ENCODE results near the gene MCC.

MCC gene

DNA sequence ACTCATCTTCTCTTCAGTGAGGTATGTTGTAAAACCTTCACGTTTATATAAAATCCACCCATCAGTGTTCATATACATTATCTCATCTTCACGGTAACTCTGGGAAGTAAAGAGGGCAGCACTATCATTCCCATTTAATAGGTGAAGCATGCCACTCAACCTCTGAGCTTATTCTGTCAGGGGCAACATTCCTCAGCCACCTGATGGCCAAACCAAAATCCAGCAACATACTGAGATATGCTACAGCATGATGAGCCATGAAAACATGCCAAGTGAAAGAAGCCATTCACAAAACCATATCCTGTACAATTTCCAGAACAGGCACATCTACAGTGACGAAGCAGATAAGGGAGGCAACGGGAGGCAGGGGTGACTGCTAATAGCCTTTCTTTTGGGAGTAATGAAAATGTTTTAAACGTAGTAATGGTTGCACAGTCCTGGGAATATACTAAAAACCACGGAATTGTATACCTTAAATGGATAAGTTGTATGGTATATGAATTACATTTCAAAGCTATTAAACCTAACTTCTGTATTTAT lies 220.8 kb downstream of the MCC start:
- TF ChIP-seq, protein P1, sequence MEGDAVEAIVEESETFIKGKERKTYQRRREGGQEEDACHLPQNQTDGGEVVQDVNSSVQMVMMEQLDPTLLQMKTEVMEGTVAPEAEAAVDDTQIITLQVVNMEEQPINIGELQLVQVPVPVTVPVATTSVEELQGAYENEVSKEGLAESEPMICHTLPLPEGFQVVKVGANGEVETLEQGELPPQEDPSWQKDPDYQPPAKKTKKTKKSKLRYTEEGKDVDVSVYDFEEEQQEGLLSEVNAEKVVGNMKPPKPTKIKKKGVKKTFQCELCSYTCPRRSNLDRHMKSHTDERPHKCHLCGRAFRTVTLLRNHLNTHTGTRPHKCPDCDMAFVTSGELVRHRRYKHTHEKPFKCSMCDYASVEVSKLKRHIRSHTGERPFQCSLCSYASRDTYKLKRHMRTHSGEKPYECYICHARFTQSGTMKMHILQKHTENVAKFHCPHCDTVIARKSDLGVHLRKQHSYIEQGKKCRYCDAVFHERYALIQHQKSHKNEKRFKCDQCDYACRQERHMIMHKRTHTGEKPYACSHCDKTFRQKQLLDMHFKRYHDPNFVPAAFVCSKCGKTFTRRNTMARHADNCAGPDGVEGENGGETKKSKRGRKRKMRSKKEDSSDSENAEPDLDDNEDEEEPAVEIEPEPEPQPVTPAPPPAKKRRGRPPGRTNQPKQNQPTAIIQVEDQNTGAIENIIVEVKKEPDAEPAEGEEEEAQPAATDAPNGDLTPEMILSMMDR (IDR thresholded peaks at IDR 0.05; ENCODE audit: control insufficient read depth, extremely low read depth, insufficient read depth) = no peak
- H3K4me3 ChIP-seq (ENCODE audit: low read depth, low read length) = no peak overlapping the region
- no peak for DNase-seq (ENCODE audit: low read depth)

DNA sequence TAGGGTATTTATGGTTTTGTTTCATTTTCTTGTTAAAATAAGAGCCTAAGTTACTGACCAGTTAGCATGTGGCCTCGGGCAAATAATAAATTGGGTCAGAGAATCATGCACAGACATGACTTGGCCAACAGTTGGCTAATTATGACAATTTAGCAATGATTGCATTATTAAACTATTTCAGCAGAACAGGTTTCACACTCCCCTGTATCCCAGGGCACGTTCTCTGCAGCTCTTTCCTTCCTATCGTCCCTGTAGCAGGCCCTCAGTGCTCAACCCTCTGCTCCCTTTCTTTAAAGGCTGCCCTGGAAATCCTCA lies 221.4 kb downstream of the MCC start:
- DNase-seq (ENCODE audit: low read depth) = no peak
- TF ChIP-seq, protein P1 (IDR thresholded peaks at IDR 0.05; ENCODE audit: control insufficient read depth, extremely low read depth, insufficient read depth) = no peak
- no peak overlapping the region for H3K4me3 ChIP-seq (ENCODE audit: low read depth, low read length)

DNA sequence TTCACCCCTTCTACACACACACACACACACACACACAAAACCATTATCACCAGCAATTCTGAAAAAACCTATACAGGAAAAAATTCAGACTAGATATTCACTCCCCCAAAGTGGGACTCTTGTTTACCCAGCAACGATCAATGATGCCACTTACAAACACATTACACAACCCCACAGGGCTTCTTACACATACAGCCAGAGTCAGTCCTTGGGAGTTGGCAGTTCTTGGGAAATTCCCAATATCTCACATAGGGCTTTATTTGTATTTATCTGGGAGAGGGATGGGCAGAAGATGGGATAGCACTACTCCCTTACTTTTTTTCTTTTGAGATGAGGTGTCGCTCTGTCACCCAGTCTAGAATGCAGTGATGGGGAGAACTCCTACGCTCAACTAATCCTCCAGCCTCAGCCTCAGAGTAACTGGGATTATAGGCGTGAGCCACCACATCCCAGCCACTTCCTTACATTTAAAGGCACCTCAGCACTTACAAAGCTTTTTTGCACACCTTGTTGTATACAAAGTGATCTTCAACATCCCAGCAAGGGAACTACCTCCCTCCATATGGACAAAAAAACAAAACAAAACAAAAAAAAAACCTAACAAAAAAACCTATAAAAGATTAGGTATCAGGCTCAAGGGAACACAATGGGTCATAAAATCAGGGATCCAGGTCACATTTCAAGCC lies 221.9 kb downstream of the MCC start:
- no peak overlapping the region for H3K4me3 ChIP-seq (ENCODE audit: low read depth, low read length)
- no peak for DNase-seq (ENCODE audit: low read depth)
- TF ChIP-seq, protein P1 (IDR thresholded peaks at IDR 0.05; ENCODE audit: control insufficient read depth, extremely low read depth, insufficient read depth) = no peak

DNA sequence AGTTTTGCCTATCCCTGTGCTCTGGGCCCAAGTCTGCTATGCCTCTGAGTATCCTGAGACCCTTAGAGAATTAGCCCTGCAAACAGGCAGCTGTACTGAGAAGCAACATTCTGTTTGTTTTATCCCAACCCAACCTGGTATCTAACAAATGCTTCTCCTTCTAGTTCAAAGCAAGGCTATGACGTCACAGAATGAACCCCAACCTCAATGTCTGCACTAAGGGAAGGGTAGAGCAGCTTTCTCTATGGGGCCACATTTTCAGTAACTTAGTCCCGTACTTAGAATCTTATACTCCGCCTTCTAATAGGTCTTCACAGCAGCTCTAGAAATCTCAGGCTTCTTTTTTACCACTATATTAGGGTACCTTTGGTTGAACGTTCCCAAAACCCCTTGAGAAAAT lies 223.1 kb downstream of the MCC start:
- no peak for DNase-seq (ENCODE audit: low read depth)
- TF ChIP-seq, protein P1 (IDR thresholded peaks at IDR 0.05; ENCODE audit: control insufficient read depth, extremely low read depth, insufficient read depth) = no peak

DNA sequence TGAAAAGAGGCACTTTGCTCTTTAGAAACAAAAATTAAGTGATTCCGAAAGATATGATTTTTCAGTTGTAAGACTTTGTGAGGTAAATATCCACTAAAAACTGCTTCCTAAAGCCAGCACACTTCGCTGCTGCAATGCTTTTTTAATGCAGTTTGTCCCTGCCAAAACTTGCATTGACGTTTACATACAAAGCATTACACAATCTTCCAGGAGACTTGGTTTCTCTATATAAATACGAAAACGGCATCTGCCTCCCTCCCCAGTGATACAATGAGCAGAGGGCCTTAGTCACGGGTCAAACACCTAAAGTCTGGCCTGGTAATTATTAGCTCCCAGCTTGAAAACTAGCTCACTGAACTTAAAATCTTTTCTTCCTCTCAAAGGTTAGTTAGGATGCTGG lies 224.2 kb downstream of the MCC start:
- H3K4me3 ChIP-seq (ENCODE audit: low read depth, low read length) = no peak overlapping the region
- TF ChIP-seq, protein P1 (IDR thresholded peaks at IDR 0.05; ENCODE audit: control insufficient read depth, extremely low read depth, insufficient read depth) = no peak
- no peak for DNase-seq (ENCODE audit: low read depth)

More for the DNA sequence above, 223.1 kb downstream of the MCC start:
- no peak overlapping the region for H3K4me3 ChIP-seq (ENCODE audit: low read depth, low read length)

DNA sequence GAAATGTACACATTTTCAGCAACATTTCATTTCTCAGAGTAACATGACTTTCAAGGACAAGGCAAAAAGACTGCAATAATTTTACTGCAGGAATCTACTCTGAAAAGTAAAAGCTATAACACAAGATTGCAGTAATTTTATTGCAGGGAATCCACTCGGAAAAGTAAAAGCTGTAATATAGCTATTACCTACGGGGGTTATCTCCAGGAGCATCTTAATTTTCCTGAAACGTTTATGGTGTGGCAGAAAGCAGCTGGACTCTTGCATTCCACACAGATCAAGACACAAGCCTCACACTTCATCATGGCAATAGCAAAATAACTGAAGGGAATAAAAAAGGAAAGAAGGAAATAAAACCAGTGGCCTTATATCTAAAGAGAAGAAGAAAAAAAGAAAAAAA lies 224.7 kb downstream of the MCC start:
- TF ChIP-seq, protein P1 (IDR thresholded peaks at IDR 0.05; ENCODE audit: control insufficient read depth, extremely low read depth, insufficient read depth) = no peak
- no peak for DNase-seq (ENCODE audit: low read depth)
- H3K4me3 ChIP-seq (ENCODE audit: low read depth, low read length) = no peak overlapping the region

DNA sequence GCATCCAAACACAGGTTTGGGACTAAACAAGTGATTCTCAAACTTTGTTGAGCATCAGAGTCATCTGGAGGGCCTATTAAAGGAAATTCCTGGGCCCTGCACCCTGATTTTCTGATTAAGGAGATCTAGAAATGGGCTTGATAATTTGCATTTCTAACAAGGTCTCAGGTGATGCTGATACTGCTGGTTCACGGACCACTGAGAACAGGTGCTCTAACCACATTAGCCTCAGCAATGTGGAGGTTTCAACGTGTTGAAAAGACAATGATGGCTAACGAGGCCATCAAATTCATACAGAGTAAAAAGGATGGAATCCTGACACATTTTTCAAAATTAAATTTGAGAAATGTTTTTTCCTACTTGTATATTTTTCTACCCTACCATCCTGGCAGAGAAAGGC lies 225.6 kb downstream of the MCC start:
- DNase-seq (ENCODE audit: low read depth) = no peak
- no peak overlapping the region for H3K4me3 ChIP-seq (ENCODE audit: low read depth, low read length)
- TF ChIP-seq, protein P1 (IDR thresholded peaks at IDR 0.05; ENCODE audit: control insufficient read depth, extremely low read depth, insufficient read depth) = no peak
